Breast epithelium (tissue), 4 donors: ENCODE data around the gene PRDM1. TPM values are rescaled to one million over a fixed set of nuclear protein-coding genes. Genes with fewer than 3 reads are reported as not detected.
A peak's percentile ranks its signal among the peaks of the same experiment; 100 is the strongest.

ENCODE experiments used
- DNase-seq, 2 donors: peaks; one replicate each; pipeline ENCODE4 v3.0.0-alpha.2; 2019; ENCODE audit warnings: low spot score in 2 of 2
- H3K27ac ChIP-seq, 2 donors: fragments of 200-600 bp; sonication (generic) in 1 of 2; one replicate each; pipeline ENCODE4 v1.5.1; 2016 to 2019; ENCODE audit warnings: mild to moderate bottlenecking in 1 of 2
- H3K27me3 ChIP-seq, 2 donors: fragments of 200-600 bp; sonication (generic) in 1 of 2; one replicate each; pipeline versions ENCODE4 v1.5.1 to v1.6.0; 2017 to 2019; ENCODE audit warnings: control low read depth in 1 of 2, mild to moderate bottlenecking in 1 of 2
- H3K36me3 ChIP-seq: fragments of 200-600 bp; one replicate; pipeline ENCODE4 v1.5.1; 2019
- H3K4me1 ChIP-seq, 2 donors: fragments of 200-600 bp; sonication (generic); one replicate each; pipeline ENCODE4 v1.5.1; 2016 to 2019; ENCODE audit warnings: control low read depth in 1 of 2
- H3K4me3 ChIP-seq, 3 donors: fragments of 200-600 bp; sonication (generic); 1 replicate in 2 of 3; 2 replicates in 1 of 3; pipeline ENCODE4 v1.5.1; 2016 to 2019; ENCODE audit warnings: mild to moderate bottlenecking in 3 of 3, moderate library complexity in 2 of 3
- H3K9me3 ChIP-seq, 2 donors: fragments of 200-600 bp; sonication (generic) in 1 of 2; one replicate each; pipeline ENCODE4 v1.5.1; 2016 to 2019; ENCODE audit warnings: control low read depth in 1 of 2
- CTCF ChIP-seq, 3 donors: fragments of 450-650 bp; IDR thresholded peaks; one replicate each; pipeline ENCODE4 v1.5.1; 2016 to 2017; ENCODE audit warnings: antibody characterized with exemption in 3 of 3, mild to moderate bottlenecking in 3 of 3, moderate library complexity in 3 of 3
- POLR2A ChIP-seq: fragments of 450-650 bp; IDR thresholded peaks from one replicate; pipeline ENCODE4 v1.6.1; 2016; ENCODE audit warnings: antibody characterized with exemption, mild to moderate bottlenecking, moderate library complexity
- POLR2AphosphoS5 ChIP-seq, 3 donors: sonication (generic); formaldehyde crosslinking; IDR thresholded peaks; one replicate each; pipeline ENCODE4 v1.6.1; 2017; ENCODE audit warnings: antibody characterized with exemption in 3 of 3
- intact Hi-C: fragments of 100-400 bp; cut with DNase I; formaldehyde crosslinking; loops from one replicate; pipeline ENCODE4 v1.15.1; 2023; ENCODE audit warnings: low total_unique reads
- total RNA-seq, 3 donors: library from RNA; depleted of rRNA; stranded (reverse); fragments of >200 nt; gene quantifications; one replicate each; pipeline ENCODE4 v1.1.0, GENCODE V29; 2016

PRDM1 gene
- total RNA-seq, 3 donors from 2014 or later, result 6.9 to 16.0 (median 13.1) TPM

DNA sequence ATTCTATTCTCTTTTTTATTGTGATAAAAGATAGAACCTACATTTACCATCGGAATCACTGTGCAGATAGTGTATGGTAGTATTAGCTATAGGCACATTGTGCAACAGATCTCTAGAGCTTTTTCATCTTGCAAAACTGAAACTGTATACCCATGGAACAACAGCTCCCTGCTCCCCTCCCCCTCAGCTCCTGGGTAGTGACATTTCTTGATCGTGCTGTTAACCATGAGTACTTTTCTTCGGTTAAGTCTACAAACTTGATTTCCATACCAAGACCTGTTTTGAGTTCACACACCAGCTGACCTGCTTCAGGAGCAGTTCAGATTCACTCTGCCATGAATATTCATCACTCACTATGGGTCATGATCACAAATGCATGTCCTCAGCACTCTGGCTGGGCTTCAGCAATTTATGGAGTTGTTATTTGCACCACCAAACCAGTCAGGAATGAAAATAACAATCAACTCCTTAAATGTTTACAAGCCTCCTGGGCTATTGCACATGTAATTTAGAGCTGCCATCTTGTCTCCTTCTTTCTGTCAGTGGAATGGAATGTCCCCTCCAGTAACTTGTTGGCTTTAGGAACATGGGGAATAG lies 32.8 kb downstream of the PRDM1 start:
- intact Hi-C loops, result no loop called here
- H3K4me1 ChIP-seq, result peaks cover 0 to 10% of the 10 kb centered on the region in 2 donors
- TF ChIP-seq CTCF (IDR thresholded peaks at IDR 0.05) (no peak), POLR2A (no peak), POLR2AphosphoS5 (IDR thresholded peaks at IDR 0.05) (no peak)

GRCh38 chr6:106119546-106119945 lies 33.4 kb downstream of the PRDM1 start:
- TF ChIP-seq CTCF (IDR thresholded peaks at IDR 0.05), result no peak
- peak in 2 of 3 donors; percentile 13 to 74 for TF ChIP-seq POLR2AphosphoS5 (IDR thresholded peaks at IDR 0.05)
- no peak for TF ChIP-seq POLR2A

More for the DNA sequence above, 32.8 kb downstream of the PRDM1 start:
- no peak for DNase-seq
- H3K4me3 ChIP-seq, result no peak overlapping the region
- no peaks in the 10 kb centered on the region for H3K9me3 ChIP-seq
- H3K36me3 ChIP-seq, result no peaks in the 10 kb centered on the region
- H3K27me3 ChIP-seq, result no peaks in the 10 kb centered on the region
- peak overlapping the region; percentile 48 to 83 for H3K27ac ChIP-seq

DNA sequence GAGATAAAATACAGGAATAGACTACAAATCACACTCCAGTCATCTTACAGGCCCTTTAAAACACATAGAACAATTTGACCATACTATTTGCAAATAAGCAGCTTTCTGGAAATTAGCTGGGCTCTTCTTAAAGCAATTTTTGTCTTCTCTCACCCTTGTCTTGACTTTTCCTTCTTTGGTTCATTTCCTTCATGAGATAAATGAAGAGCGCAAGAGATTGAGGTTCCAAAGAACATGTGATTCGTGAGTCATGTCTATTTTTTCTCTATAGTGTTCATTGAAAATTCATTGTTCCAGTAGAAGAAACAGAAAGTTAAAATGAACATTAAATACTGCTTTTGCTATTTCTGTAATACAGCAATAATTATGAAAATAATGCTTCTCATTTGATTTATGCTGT lies 33.9 kb downstream of the PRDM1 start:
- H3K4me3 ChIP-seq, result no peak overlapping the region
- peak overlapping the region; percentile 48 to 83 for H3K27ac ChIP-seq
- no peaks in the 10 kb centered on the region for H3K9me3 ChIP-seq
- DNase-seq, result no peak
- H3K36me3 ChIP-seq, result no peaks in the 10 kb centered on the region
- TF ChIP-seq POLR2A (no peak), POLR2AphosphoS5 (IDR thresholded peaks at IDR 0.05) (no peak), CTCF (IDR thresholded peaks at IDR 0.05) (no peak)
- H3K4me1 ChIP-seq, result peaks cover 0 to 10% of the 10 kb centered on the region in 2 donors
- intact Hi-C loops, result no loop called here
- H3K27me3 ChIP-seq, result no peaks in the 10 kb centered on the region

More at GRCh38 chr6:106119546-106119945, 33.4 kb downstream of the PRDM1 start:
- peak overlapping the region; percentile 48 to 83 for H3K27ac ChIP-seq
- intact Hi-C loops, result no loop called here
- H3K36me3 ChIP-seq, result no peaks in the 10 kb centered on the region
- peaks cover 0 to 10% of the 10 kb centered on the region in 2 donors for H3K4me1 ChIP-seq
- H3K9me3 ChIP-seq, result no peaks in the 10 kb centered on the region
- peak in 1 of 2 donors; percentile 82 for DNase-seq
- H3K4me3 ChIP-seq, result no peak overlapping the region
- H3K27me3 ChIP-seq, result no peaks in the 10 kb centered on the region

GRCh38 chr6:106120406-106120805 lies 34.3 kb downstream of the PRDM1 start:
- Histone ChIP-seq H3K27me3 (no peaks in the 10 kb centered on the region), H3K27ac (peak overlapping the region in 1 of 2 donors; percentile 83), H3K9me3 (no peaks in the 10 kb centered on the region), H3K4me1 (peaks cover 0 to 10% of the 10 kb centered on the region in 2 donors), H3K4me3 (no peak overlapping the region), H3K36me3 (no peaks in the 10 kb centered on the region)
- TF ChIP-seq POLR2AphosphoS5 (IDR thresholded peaks at IDR 0.05) (no peak), POLR2A (no peak), CTCF (IDR thresholded peaks at IDR 0.05) (no peak)
- intact Hi-C loops, result no loop called here
- DNase-seq, result no peak

DNA sequence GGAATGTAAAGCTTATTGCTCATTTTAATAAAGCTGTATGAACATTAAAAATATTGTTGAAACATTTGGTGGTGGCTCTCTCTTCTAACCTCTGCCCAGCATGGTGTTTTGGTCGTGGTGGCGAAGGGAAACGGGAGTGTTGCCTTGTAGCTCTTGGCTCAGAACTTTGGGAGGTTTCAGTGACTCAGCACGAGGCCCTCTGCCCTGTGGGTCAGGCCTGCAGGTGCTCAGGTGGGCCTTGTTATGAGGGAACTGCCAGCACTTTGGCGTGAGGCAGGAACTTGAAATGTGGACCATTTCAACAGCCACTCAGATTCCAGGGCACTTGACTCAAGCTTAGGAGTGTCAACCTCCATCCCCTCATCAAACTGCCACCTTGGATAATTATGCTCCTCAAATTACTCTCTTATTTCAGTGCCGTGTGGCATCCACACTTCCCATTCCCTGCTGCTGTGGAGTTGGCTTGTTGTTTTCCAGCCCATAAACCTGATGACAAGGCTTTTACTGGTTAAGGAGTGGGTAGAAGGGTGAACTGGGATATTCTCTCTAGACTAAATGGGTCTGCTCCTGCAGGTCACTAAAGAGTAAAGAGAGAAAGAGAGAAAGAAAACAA lies 36.3 kb downstream of the PRDM1 start:
- Histone ChIP-seq H3K4me1 (no peaks in the 10 kb centered on the region), H3K9me3 (no peaks in the 10 kb centered on the region), H3K27me3 (no peaks in the 10 kb centered on the region), H3K4me3 (no peak overlapping the region), H3K27ac (no peak overlapping the region), H3K36me3 (no peaks in the 10 kb centered on the region)
- TF ChIP-seq CTCF (IDR thresholded peaks at IDR 0.05) (no peak), POLR2AphosphoS5 (IDR thresholded peaks at IDR 0.05) (no peak), POLR2A (no peak)
- intact Hi-C loops, result no loop called here
- no peak for DNase-seq
